ENCODE data around the gene TRIM72.
"Not testable (repeated sequence)": the region's sequence is repeated elsewhere in the genome, so short reads cannot be mapped to it uniquely, and the experiment has no call there.

TRIM72 gene

GRCh38 chr16:31190818-31191444 lies 23.0 kb upstream of the TRIM72 start:
- no peak for DNase-seq (ENCODE audit: low read depth)

GRCh38 chr16:31191697-31192428 lies 22.1 kb upstream of the TRIM72 start:
- DNase-seq (ENCODE audit: low read depth): no peak

DNA sequence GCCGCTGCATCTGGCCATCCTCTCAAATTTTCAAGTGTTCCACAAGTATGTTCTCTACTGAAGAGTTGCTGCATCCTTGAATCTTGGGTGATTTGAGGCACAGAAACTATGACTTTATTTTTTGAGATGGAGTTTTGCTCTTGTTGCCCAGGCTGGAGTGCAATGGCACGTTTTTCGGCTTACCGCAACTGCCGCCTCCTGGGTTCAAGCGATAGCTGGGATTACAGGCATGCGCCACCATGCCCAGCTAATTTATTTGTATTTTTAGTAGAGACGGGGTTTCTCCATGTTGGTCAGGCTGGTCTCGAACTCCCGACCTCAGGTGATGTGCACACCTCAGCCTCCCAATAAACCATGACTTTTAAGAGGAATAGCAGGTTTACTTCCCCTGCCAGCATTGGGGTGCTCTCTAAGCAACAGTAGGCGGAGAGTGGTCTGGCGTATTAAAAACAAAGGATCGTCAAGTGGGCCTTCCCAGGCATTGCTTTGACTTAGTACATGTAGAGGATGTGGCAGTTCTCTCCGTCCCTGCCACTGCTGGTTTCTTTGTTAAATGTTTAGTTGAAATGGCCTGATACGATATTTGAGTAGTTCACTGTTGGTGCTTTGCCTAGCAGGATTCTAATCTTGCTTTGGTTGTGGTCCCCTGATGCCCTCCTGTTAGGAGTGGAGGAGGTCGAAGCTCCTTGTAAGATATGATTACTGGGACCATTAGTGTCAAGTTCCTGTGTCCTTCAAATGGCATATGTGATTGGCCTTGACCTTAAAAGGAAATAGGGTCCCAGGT lies 20.9 kb upstream of the TRIM72 start:
- no peak for DNase-seq (ENCODE audit: low read depth)

GRCh38 chr16:31193874-31194273 lies 20.0 kb upstream of the TRIM72 start:
- no peak for DNase-seq (ENCODE audit: low read depth)

DNA sequence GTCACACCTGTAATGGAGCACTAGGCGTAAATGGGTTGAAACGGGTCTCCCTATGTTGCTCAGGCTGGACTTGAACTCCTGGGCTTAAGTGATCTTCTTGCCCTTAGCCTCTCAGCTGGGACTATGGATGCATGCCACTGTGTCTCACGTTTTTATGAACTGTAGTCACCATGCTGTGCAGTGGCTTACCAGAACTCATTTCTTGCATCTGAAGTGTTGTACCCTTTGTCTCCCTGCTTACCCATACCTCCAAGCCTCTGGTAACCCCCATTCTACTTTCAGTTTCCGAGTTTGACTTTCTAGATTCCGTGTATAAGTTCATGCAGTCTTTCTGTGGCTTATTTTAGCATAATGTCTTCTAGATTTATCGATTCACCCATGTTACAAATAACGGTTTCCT lies 19.0 kb upstream of the TRIM72 start:
- no peak for DNase-seq (ENCODE audit: low read depth)

DNA sequence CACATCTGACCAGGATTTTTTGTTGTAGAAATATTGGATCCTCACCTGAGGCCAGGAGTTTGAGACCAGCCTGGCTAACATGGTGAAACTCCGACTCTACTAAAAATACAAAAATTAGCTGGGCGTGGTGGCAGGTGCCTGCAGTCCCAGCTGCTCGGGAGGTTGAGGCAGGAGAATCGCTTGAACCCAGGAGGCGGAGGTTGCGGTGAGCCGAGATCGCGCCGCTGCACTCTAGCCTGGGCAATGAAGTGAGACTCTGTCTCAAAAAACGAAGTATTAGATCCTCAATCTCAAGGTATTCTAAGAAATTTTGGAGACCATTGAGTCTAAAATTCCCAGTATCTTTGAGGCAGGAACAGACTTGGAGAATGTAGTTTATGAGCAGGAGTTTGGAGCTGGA lies 18.1 kb upstream of the TRIM72 start:
- DNase-seq (ENCODE audit: low read depth): not testable (repeated sequence)

DNA sequence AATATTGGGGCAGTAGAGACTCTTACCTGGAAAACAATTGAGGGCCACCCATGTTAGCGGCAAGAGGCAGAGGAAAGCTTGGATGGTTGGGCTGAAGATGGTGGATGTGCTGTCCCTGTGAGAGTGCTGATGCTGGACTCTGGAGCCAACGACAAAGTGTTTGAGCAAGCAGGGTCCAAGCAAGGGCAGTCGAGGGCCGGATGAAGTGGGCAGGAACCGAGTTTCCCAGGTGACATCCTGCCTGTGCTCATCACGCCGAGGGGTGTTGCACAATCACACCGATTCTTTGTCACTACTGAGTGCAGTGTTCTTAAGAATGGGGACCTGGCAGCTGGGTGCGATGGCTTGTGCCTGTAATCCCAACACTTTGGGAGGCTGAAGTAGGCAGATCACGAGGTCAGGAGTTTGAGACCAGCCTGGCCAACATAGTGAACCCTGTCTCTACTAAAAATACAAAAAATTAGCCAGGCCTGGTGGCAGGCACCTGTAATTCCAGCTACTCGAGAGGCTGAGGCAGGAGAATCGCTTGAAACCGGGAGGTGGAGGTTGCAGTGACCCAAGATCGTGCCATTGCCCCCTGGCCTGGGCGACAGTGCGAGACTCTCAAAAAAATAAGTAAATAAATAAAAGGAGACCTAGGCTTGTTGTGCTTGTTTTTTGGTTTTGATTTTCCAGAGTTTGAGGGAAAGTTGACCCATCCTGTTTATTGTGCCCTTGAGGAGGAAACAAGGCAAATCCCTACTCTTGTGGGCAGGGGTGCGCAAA lies 17.4 kb upstream of the TRIM72 start:
- DNase-seq (ENCODE audit: low read depth): no peak

GRCh38 chr16:31198207-31198882 lies 15.6 kb upstream of the TRIM72 start:
- DNase-seq (ENCODE audit: low read depth): no peak

DNA sequence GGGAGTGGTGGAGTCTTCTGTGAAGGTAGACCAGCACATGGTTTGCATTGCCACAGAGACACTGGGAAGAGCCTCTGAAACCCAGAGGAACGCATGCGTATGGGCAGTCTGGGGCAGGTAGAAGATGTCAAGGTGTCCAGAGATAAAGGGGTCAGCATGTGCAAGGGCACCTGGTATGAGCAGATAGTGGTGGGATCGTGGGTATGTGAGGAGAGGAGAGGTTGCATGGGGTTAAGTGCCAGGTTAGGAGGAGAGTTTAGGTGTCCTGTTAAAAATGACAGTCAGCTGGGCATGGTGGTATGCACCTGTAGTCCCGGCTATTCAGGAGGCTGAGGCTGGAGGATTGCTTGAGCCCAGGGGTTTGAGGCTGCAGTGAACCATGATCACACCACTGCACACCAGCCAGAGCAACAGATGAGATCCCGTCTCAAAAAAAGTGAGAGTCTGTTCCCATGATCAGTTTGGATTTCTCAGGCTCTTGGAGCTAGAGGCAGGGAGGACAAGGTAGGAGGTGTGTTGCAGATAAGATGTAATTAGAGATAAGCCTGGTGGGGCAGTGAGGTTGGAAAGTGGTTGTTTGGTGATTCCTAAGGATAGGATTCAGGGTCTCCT lies 14.4 kb upstream of the TRIM72 start:
- no peak for DNase-seq (ENCODE audit: low read depth)

GRCh38 chr16:31200111-31200510 lies 13.8 kb upstream of the TRIM72 start:
- not testable (repeated sequence) for DNase-seq (ENCODE audit: low read depth)

GRCh38 chr16:31200821-31201568 lies 12.9 kb upstream of the TRIM72 start:
- no peak for DNase-seq (ENCODE audit: low read depth)

GRCh38 chr16:31201582-31202413 lies 12.1 kb upstream of the TRIM72 start:
- DNase-seq (ENCODE audit: low read depth): no peak

DNA sequence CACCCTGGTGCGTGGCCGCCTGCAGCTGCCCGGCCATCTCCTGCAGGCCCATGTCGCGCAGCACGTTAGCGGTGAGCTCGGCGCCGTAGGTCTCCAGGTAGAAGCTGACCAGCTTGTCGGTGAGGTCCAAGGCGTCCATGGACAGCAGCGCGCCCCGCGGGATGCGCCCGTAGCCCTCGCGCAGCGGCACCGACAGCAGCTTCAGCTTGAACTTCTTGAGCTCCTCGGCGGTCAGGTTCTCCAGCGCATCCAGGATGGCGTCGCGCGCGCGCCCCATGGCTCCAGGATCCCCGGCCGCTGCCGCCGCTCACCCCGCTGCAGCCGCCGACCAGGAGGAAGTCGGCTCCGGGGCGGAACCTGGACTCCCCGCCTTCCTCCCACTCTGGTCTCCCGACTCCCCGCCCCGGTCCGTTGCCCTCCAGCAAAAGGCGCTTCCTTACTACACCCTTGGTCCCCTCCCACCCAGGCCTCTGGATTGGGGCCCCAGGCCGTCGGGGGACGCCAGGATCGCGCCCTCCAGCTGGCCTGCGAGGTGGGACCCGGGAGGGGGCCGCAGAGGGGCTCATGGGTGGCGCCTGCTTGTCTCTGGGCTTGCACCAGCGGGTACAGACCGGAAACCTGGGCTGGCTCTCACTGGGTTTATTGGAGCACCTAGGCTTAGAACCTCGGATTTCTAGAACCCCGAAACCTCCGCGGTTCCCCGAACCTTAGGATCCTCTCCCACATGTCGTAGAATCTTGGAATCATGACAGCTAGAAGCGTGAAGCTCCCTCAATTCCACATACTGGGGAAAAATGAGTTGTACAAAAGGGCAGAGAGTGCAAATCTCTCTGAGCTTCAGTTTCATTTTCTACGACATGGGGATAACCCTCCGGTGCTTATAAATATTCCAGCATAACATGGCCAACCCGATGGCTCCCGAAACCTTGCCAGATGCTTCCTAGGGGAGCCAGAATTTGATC lies 11.2 kb upstream of the TRIM72 start, which contains the start of gene PYCARD:
PYCARD (minus strand) TSS at position 347 of the 962 bp plus-strand sequence; CDS start at position 277, 70 bp downstream.
- no peak for DNase-seq (ENCODE audit: low read depth)

DNA sequence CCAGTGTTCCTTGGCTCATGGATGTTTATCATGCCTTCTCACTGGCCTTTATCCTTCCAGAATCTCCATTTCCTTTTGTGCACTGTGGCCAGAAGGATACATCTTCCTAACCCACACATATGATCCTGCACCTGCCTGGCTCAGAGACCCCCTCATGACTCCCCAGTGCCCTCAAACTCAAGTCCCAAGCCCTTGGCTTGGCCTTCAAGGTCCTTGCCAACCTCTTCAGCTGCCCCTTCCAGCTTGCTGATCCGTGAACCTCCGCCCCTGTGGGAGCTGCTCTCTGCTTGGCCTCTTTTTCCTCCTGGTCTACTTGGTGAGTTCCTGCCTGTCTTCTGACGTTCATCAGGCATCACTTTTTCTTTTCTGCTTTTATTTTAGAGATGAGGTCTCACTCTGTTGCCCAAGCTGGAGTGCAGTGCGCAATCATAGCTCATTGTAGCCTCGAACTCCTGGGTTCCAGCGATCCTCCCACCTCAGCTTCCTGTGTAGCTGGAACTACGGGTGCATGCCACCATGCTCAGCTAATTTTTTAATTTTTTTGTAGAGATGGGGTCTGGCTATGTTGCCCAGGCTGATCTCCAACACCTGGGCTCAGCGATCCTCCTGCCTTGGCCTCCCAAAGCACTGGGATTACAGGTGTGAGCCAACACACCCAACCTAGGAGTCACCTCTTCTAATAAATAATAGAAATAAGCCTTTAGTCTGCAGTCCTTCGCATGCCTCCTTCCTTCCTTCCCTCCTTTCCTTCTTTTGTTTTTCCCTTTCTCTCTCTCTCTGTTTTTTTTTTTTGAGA lies 8.8 kb upstream of the TRIM72 start:
- no peak for DNase-seq (ENCODE audit: low read depth)

DNA sequence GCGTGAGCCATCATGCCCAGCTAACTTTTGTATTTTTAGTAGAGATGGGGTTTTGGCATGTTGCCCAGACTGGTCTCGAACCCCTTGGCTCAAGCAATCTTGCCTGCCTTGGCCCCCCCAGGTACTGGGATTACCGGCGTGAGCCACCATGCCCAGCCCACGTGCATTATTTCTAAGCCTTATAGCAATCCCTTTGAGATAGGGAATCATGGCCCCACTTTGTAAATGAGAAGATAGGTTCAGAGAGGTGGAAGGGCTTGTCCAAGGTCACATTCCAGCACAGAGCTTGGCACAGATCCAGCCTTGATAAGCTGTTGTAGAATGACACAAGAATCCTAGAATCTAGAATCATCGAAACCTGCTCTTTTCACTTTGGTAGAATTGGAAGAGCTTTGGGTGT lies 7.1 kb upstream of the TRIM72 start:
- DNase-seq (ENCODE audit: low read depth): no peak

GRCh38 chr16:31213342-31213741 lies 577 bp upstream of the TRIM72 start:
- no peak for DNase-seq (ENCODE audit: low read depth)

DNA sequence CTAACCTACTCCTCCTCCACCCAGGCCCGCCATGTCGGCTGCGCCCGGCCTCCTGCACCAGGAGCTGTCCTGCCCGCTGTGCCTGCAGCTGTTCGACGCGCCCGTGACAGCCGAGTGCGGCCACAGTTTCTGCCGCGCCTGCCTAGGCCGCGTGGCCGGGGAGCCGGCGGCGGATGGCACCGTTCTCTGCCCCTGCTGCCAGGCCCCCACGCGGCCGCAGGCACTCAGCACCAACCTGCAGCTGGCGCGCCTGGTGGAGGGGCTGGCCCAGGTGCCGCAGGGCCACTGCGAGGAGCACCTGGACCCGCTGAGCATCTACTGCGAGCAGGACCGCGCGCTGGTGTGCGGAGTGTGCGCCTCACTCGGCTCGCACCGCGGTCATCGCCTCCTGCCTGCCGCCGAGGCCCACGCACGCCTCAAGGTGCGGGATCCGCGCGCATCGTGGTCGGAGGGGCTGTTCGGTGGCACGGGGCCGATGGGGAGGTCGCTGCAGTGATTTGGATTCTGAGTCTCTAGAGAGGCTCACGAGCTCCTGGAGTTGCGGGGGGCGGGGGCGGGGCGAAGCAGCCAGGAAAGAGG lies 878 bp downstream of the TRIM72 start:
- DNase-seq (ENCODE audit: low read depth): no peak

Measured in activated T-cell treated with anti-CD3 and anti-CD28 coated beads for 24 hours (primary cell).